NCI-H748 (cell line): ENCODE data around the gene AGBL4.

Source experiments
- DNase-seq: peaks from one replicate; lab custom pipeline; 2025; ENCODE audit not compliant: unreplicated experiment; lab: John Stamatoyannopoulos, UW

The AGBL4 gene

GRCh38 chr1:48741380-48741779 is 1282.4 kb downstream of the AGBL4 start:
- peak; percentile 13 for DNase-seq

GRCh38 chr1:48740621-48741020 is 1283.1 kb downstream of the AGBL4 start:
- DNase-seq: no peak

GRCh38 chr1:48739091-48739490 is 1284.7 kb downstream of the AGBL4 start:
- no peak for DNase-seq

- no peak for DNase-seq
Observed at GRCh38 chr1:48738356-48738755, 1285.4 kb downstream of the AGBL4 start.

- DNase-seq: no peak
Observed at GRCh38 chr1:48735796-48736195, 1288.0 kb downstream of the AGBL4 start.

GRCh38 chr1:48730164-48730910 is 1293.4 kb downstream of the AGBL4 start:
- no peak for DNase-seq

- DNase-seq: no peak
Observed at GRCh38 chr1:48728584-48728983, 1295.2 kb downstream of the AGBL4 start.

- DNase-seq: no peak
Observed at GRCh38 chr1:48726557-48727215, 1297.1 kb downstream of the AGBL4 start.

- no peak for DNase-seq
Observed at GRCh38 chr1:48726139-48726538, 1297.6 kb downstream of the AGBL4 start.

GRCh38 chr1:48725341-48726046 is 1298.3 kb downstream of the AGBL4 start:
- DNase-seq: no peak

GRCh38 chr1:48720929-48721328 is 1302.8 kb downstream of the AGBL4 start:
- DNase-seq: no peak

GRCh38 chr1:48718705-48719104 is 1305.0 kb downstream of the AGBL4 start:
- no peak for DNase-seq

GRCh38 chr1:48718116-48718630 is 1305.6 kb downstream of the AGBL4 start:
- DNase-seq: no peak

- DNase-seq: no peak
Observed at GRCh38 chr1:48717082-48717481, 1306.7 kb downstream of the AGBL4 start.

- no peak for DNase-seq
Observed at GRCh38 chr1:48715921-48716320, 1307.8 kb downstream of the AGBL4 start.

- DNase-seq: no peak
Observed at GRCh38 chr1:48710915-48711314, 1312.8 kb downstream of the AGBL4 start.

- DNase-seq: peak; percentile 58
Observed at GRCh38 chr1:48710318-48710717, 1313.4 kb downstream of the AGBL4 start.

GRCh38 chr1:48704736-48705135 is 1319.0 kb downstream of the AGBL4 start:
- no peak for DNase-seq

GRCh38 chr1:48701445-48701844 is 1322.3 kb downstream of the AGBL4 start:
- no peak for DNase-seq

- DNase-seq: peak; percentile 81
Observed at GRCh38 chr1:48697066-48697707, 1326.6 kb downstream of the AGBL4 start.

- DNase-seq: peak; percentile 96
Observed at GRCh38 chr1:48695161-48695560, 1328.6 kb downstream of the AGBL4 start.
